Stimulated activated CD8-positive, alpha-beta memory T cell treated with anti-CD3 and anti-CD28 coated beads, Interleukin-4, amount 100 ng/mL, for 1 hour (primary cell): ENCODE measurements around the gene FFAR3.

Experiments
- DNase-seq, 2 donors: peaks; one replicate each; pipeline ENCODE4 v3.0.0-alpha.2; 2020; ENCODE audit warnings: low read depth in 2 of 2, low spot score in 1 of 2

Gene FFAR3

GRCh38 chr19:35329323-35329722, 28.9 kb upstream of the FFAR3 start:
- DNase-seq, result no peak

GRCh38 chr19:35330475-35330874, 27.8 kb upstream of the FFAR3 start:
- DNase-seq, result no peak

GRCh38 chr19:35331551-35332214, 26.6 kb upstream of the FFAR3 start:
- DNase-seq, result no peak

GRCh38 chr19:35332817-35333216, 25.4 kb upstream of the FFAR3 start:
- no peak for DNase-seq

GRCh38 chr19:35334144-35334753, 24.0 kb upstream of the FFAR3 start:
- no peak for DNase-seq

- DNase-seq, result no peak
Observed at GRCh38 chr19:35336166-35336955, 21.9 kb upstream of the FFAR3 start.

GRCh38 chr19:35337097-35337983, 20.9 kb upstream of the FFAR3 start:
- DNase-seq, result no peak

GRCh38 chr19:35337984-35338296, 20.3 kb upstream of the FFAR3 start:
- no peak for DNase-seq

GRCh38 chr19:35340431-35340830, 17.8 kb upstream of the FFAR3 start:
- DNase-seq, result no peak

GRCh38 chr19:35341006-35341405, 17.3 kb upstream of the FFAR3 start:
- no peak for DNase-seq

- no peak for DNase-seq
Observed at GRCh38 chr19:35341565-35342225, 16.6 kb upstream of the FFAR3 start.

GRCh38 chr19:35342430-35342829, 15.8 kb upstream of the FFAR3 start:
- DNase-seq, result no peak

- no peak for DNase-seq
Observed at GRCh38 chr19:35344511-35345031, 13.7 kb upstream of the FFAR3 start.

- no peak for DNase-seq
Observed at GRCh38 chr19:35345671-35346111, 12.6 kb upstream of the FFAR3 start.

GRCh38 chr19:35346193-35347052, 11.8 kb upstream of the FFAR3 start:
- peak; percentile 10 to 51 for DNase-seq

- no peak for DNase-seq
Observed at GRCh38 chr19:35347171-35347929, 10.9 kb upstream of the FFAR3 start, which contains the start of gene FFAR1. FFAR1 (plus strand) TSS chr19:35347902; CDS start chr19:35351552, 3,650 bp downstream.

GRCh38 chr19:35347930-35348298, 10.3 kb upstream of the FFAR3 start:
- DNase-seq, result no peak

- DNase-seq, result no peak
Observed at GRCh38 chr19:35348911-35349611, 9.2 kb upstream of the FFAR3 start.
